ENCODE measurements around the gene TMEM108. TPM values are rescaled to one million over a fixed set of nuclear protein-coding genes. Genes with fewer than 3 reads are reported as not detected.
A peak's percentile ranks its signal among the peaks of the same experiment; 100 is the strongest.

TMEM108 gene
- total RNA-seq, 1 donor from 2014 or later, result 0.52 TPM

- intact Hi-C loops (cut with micrococcal nuclease), result loop anchor here (10.0 kb wide), 1 partner anchor 325 kb away; no protein-coding TSS in a partner anchor
- DNase-seq (no peak), ATAC-seq (no peak)
Observed at GRCh38 chr3:133049491-133049890, 11.3 kb downstream of the TMEM108 start.

GRCh38 chr3:133050891-133051290, 12.7 kb downstream of the TMEM108 start:
- ATAC-seq, result no peak
- DNase-seq, result no peak
- intact Hi-C loops (cut with micrococcal nuclease), result no loop called here

- intact Hi-C loops (cut with micrococcal nuclease), result no loop called here
Observed at GRCh38 chr3:133053532-133053931, 15.3 kb downstream of the TMEM108 start.

GRCh38 chr3:133054586-133054985, 16.4 kb downstream of the TMEM108 start:
- intact Hi-C loops (cut with micrococcal nuclease), result no loop called here
- DNase-seq, result no peak
- ATAC-seq, result no peak

More at GRCh38 chr3:133053532-133053931, 15.3 kb downstream of the TMEM108 start:
- ATAC-seq, result no peak
- DNase-seq, result no peak

- DNase-seq (no peak), ATAC-seq (no peak)
- intact Hi-C loops (cut with micrococcal nuclease), result no loop called here
Observed at GRCh38 chr3:133055339-133055738, 17.1 kb downstream of the TMEM108 start.

GRCh38 chr3:133058243-133058642, 20.1 kb downstream of the TMEM108 start:
- DNase-seq, result no peak
- intact Hi-C loops (cut with micrococcal nuclease), result no loop called here
- ATAC-seq, result no peak

GRCh38 chr3:133058831-133059230, 20.6 kb downstream of the TMEM108 start:
- intact Hi-C loops (cut with micrococcal nuclease), result no loop called here
- DNase-seq (no peak), ATAC-seq (no peak)

GRCh38 chr3:133065193-133065961, 27.2 kb downstream of the TMEM108 start:
- ATAC-seq (no peak), DNase-seq (no peak)
- intact Hi-C loops (cut with micrococcal nuclease), result no loop called here

- intact Hi-C loops (cut with micrococcal nuclease), result no loop called here
- no peak for DNase-seq
- ATAC-seq, result no peak
Observed at GRCh38 chr3:133066026-133066425, 27.8 kb downstream of the TMEM108 start.

GRCh38 chr3:133069556-133070286, 31.5 kb downstream of the TMEM108 start:
- intact Hi-C loops (cut with micrococcal nuclease), result no loop called here

GRCh38 chr3:133074977-133075376, 36.8 kb downstream of the TMEM108 start:
- no peak for ATAC-seq
- intact Hi-C loops (cut with micrococcal nuclease), result no loop called here
- DNase-seq, result no peak

More at GRCh38 chr3:133069556-133070286, 31.5 kb downstream of the TMEM108 start:
- no peak for DNase-seq
- no peak for ATAC-seq

GRCh38 chr3:133077688-133078087, 39.5 kb downstream of the TMEM108 start:
- ATAC-seq (no peak), DNase-seq (no peak)
- intact Hi-C loops (cut with micrococcal nuclease), result no loop called here

- ATAC-seq (no peak), DNase-seq (no peak)
- intact Hi-C loops (cut with micrococcal nuclease), result no loop called here
Observed at GRCh38 chr3:133079621-133080020, 41.4 kb downstream of the TMEM108 start.

- DNase-seq, result no peak
- ATAC-seq, result no peak
- intact Hi-C loops (cut with micrococcal nuclease), result no loop called here
Observed at GRCh38 chr3:133081016-133081415, 42.8 kb downstream of the TMEM108 start.

GRCh38 chr3:133083395-133083794, 45.2 kb downstream of the TMEM108 start:
- no peak for ATAC-seq
- intact Hi-C loops (cut with micrococcal nuclease), result no loop called here

GRCh38 chr3:133089906-133090485, 51.8 kb downstream of the TMEM108 start:
- intact Hi-C loops (cut with micrococcal nuclease), result no loop called here
- ATAC-seq (no peak), DNase-seq (no peak)

More at GRCh38 chr3:133083395-133083794, 45.2 kb downstream of the TMEM108 start:
- DNase-seq, result no peak

GRCh38 chr3:133092681-133093080, 54.5 kb downstream of the TMEM108 start:
- DNase-seq, result no peak
- intact Hi-C loops (cut with micrococcal nuclease), result no loop called here
- ATAC-seq, result no peak

GRCh38 chr3:133093366-133093765, 55.2 kb downstream of the TMEM108 start:
- intact Hi-C loops (cut with micrococcal nuclease), result no loop called here

GRCh38 chr3:133096900-133097613, 58.9 kb downstream of the TMEM108 start:
- intact Hi-C loops (cut with micrococcal nuclease), result no loop called here
- DNase-seq (no peak), ATAC-seq (no peak)

More at GRCh38 chr3:133093366-133093765, 55.2 kb downstream of the TMEM108 start:
- ATAC-seq, result peak; percentile 63
- no peak for DNase-seq
